Measurements from ENCODE around the gene ADAP1.

- TF ChIP-seq CTCF (IDR thresholded peaks at IDR 0.05) = no peak
- TF ChIP-seq POLR2A (IDR thresholded peaks at IDR 0.05) = no peak
Measured at GRCh38 chr7:906776-907157, 47.7 kb downstream of the ADAP1 start.

Data from lower leg skin (tissue), 3 donors.